Activated naive CD4-positive, alpha-beta T cell treated with anti-CD3 and anti-CD28 coated beads for 36 hours (primary cell): ENCODE results near the gene ANTXRL. TPM values are rescaled to one million over a fixed set of nuclear protein-coding genes. Genes with fewer than 3 reads are reported as not detected.
"Not testable (repeated sequence)": the region's sequence is repeated elsewhere in the genome, so short reads cannot be mapped to it uniquely, and the experiment has no call there.

Experiments
- CTCF ChIA-PET: fragments of 350-600 bp; sonication (Branson Sonifier 250); formaldehyde crosslinking; loops from one replicate; lab custom pipeline; 2021; ENCODE audit warnings: antibody characterized with exemption; lab: Charles Lee
- DNase-seq: peaks from one replicate; pipeline ENCODE4 v3.0.0-alpha.2; 2020
- H3K27ac Mint-ChIP-seq: one replicate; pipeline ENCODE4 v1.8.0; 2021; ENCODE audit warnings: mild to moderate bottlenecking, mixed read lengths
- H3K27me3 Mint-ChIP-seq: one replicate; pipeline ENCODE4 v1.8.0; 2021; ENCODE audit warnings: low read depth, mixed read lengths
- H3K36me3 Mint-ChIP-seq: one replicate; pipeline ENCODE4 v1.8.0; 2021; ENCODE audit warnings: low read depth, mixed read lengths
- H3K4me1 Mint-ChIP-seq: one replicate; pipeline ENCODE4 v1.8.0; 2021; ENCODE audit warnings: low read depth, mixed read lengths
- H3K4me3 Mint-ChIP-seq: one replicate; pipeline ENCODE4 v1.8.0; 2021; ENCODE audit warnings: mild to moderate bottlenecking, moderate library complexity, mixed read lengths
- H3K9me3 Mint-ChIP-seq: one replicate; pipeline ENCODE4 v1.8.0; 2021; ENCODE audit warnings: mixed read lengths
- intact Hi-C: fragments of 100-400 bp; cut with micrococcal nuclease; formaldehyde crosslinking; loops from one replicate; pipeline ENCODE4 v1.15.1; 2023
- total RNA-seq, 2 experiments: library from RNA; stranded (reverse); gene quantifications; one replicate each; pipeline ENCODE4 v1.2.3, GENCODE V29; 2021

ANTXRL gene
- total RNA-seq, 2 experiments from 2014 or later, result not detected

DNA sequence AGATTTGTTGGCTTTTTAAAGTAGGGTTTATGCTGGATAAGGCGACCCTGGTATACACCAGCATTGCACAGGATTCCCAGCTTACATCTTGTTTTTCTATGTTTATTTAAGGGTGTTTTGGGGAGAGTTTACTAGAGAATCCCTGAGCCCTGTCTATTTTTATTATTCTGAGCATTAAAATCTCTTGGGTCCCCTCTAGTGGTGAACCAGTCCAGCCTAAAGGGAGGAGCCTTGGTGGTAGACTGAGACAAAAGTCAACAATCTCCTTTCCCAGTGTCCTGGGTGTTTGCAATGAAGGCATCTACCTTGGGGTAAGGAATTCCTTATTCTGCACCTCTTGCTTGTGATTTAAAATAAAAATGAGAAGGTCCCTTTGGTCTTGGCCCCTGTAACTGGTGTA, 38.2 kb downstream of the ANTXRL start:
- CTCF ChIA-PET, result interaction anchor here (0.7 to 1.2 kb wide), 2 partner anchors 96 to 192 kb away, joined by 3 to 8 read pairs; no protein-coding TSS in a partner anchor
- intact Hi-C loops, result loop anchor here (1.0 to 5.0 kb wide), 2 partner anchors 52 to 98 kb away; no protein-coding TSS in a partner anchor
- Mint-ChIP-seq H3K9me3 (no peaks in the 10 kb centered on the region), H3K27ac (no peak overlapping the region), H3K4me1 (no peaks in the 10 kb centered on the region), H3K36me3 (no peaks in the 10 kb centered on the region), H3K4me3 (no peak overlapping the region), H3K27me3 (no peaks in the 10 kb centered on the region)
- DNase-seq, result no peak

DNA sequence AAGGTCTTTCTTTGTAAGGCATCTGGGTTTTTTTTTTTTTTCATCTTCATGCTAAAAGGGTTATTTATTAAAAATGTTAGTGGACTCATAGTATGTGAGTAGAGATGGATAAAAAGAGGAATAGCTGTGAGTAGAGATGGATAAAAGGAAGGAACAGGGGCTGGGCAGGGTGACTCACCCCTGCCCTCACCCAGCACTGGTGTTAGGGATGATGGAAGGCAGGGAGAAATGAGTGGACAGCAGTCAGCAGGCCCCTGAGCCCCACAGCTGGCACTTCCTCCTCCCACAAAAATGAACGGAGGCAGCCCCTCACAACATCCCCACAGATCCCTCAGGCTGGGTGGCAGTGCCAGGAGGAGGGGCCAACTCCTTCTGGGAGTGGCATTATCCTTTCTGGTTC, 39.3 kb downstream of the ANTXRL start:
- intact Hi-C loops, result loop anchor here (5.0 kb wide), 1 partner anchor 99 kb away; no protein-coding TSS in a partner anchor
- DNase-seq, result no peak
- no peaks in the 10 kb centered on the region for H3K4me1 Mint-ChIP-seq
- no peaks in the 10 kb centered on the region for H3K36me3 Mint-ChIP-seq
- no peak overlapping the region for H3K4me3 Mint-ChIP-seq
- H3K9me3 Mint-ChIP-seq, result no peaks in the 10 kb centered on the region
- no peak overlapping the region for H3K27ac Mint-ChIP-seq
- no peaks in the 10 kb centered on the region for H3K27me3 Mint-ChIP-seq
- CTCF ChIA-PET, result interaction anchor here (1.2 kb wide), 1 partner anchor 97 kb away, joined by 8 read pairs; no protein-coding TSS in a partner anchor

DNA sequence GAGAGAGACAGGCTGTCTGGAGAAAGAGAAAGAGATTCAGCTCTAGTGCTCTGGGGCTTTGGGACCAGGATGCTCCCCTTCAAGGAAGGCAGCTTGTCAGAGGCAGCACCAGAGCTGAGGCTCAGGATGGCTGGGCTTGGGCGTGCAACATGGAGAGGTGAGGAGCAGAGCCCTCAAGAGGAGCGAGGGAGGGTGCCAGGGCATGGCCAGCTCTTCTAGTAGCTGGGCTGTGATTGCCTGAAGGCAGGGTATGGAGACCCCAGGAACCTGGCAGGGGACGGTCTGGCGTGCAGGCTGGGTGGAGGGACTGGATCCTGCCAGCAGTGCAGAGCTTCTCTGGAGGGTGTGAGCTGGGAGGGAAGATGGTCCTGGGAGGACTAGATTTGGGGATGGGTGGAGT, 40.2 kb downstream of the ANTXRL start:
- H3K4me3 Mint-ChIP-seq, result no peak overlapping the region
- CTCF ChIA-PET, result no interaction called here
- intact Hi-C loops, result loop anchor here (5.0 kb wide), 1 partner anchor 100 kb away; no protein-coding TSS in a partner anchor

DNA sequence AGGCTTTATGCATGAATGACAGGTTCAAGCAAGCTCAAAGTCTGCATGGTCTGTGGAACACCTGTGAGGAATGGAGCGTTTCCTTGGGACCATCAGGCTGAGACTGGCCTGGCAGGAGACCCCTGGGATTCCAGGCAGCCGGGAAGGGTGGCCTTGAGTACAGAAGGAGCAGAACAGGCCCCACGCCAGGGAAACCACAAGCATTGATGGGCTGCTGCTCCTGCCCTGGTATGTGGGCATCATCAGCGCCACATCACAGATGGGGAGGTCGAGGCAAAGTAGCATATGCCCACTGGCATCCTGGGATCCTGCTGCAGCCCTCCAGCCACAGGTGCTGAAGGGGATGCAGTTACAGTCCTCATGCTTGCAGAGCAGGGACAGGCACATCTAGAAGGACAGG, 40.9 kb downstream of the ANTXRL start:
- intact Hi-C loops, result loop anchor here (5.0 kb wide), 1 partner anchor 100 kb away; no protein-coding TSS in a partner anchor
- CTCF ChIA-PET, result no interaction called here
- H3K36me3 Mint-ChIP-seq, result no peaks in the 10 kb centered on the region
- no peak overlapping the region for H3K27ac Mint-ChIP-seq
- H3K4me3 Mint-ChIP-seq, result no peak overlapping the region
- H3K9me3 Mint-ChIP-seq, result no peaks in the 10 kb centered on the region
- H3K4me1 Mint-ChIP-seq, result no peaks in the 10 kb centered on the region
- no peaks in the 10 kb centered on the region for H3K27me3 Mint-ChIP-seq
- no peak for DNase-seq

More for the DNA sequence above, 40.2 kb downstream of the ANTXRL start:
- DNase-seq, result no peak
- Mint-ChIP-seq H3K36me3 (no peaks in the 10 kb centered on the region), H3K4me1 (no peaks in the 10 kb centered on the region), H3K9me3 (no peaks in the 10 kb centered on the region), H3K27ac (no peak overlapping the region), H3K27me3 (no peaks in the 10 kb centered on the region)

DNA sequence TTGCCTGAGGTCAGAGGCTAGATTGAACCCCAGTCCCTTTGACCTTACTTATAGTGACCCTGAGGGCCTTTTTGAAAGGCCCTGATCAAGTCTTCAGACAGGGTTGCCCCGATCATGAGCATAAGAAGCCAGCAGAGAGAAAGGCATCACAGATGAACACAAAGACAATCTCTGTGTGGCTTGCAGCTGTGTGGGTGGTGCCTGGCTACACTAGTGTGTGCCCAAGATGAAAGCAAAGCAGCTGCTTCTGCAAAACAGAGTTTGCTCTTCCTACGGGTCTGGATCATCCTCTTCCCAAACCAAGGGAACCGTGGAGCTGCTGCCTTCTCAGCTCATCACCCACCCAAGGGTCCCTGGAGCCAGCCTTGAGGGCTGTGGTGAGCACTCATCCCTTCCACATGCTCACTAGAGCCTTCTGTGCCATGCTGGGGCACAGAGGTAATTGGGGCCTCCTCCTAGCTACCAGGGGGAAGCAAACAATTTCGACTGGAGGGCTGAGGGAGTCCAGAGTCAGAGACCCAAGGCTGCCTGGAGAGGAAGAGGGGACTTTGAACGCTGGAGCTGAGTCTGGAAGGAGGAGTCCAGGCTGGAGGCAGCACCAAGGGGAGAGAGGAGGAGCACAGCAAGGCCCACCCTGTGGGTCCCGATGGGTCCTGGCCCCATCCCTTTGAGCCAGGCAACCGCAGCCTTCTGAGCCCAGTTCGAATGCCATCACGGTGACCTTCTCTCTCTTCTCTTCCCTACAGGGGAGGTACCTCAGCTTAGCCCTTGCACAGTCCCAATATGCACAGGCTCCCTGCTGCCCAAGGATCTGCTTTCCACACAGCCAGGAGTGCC, 42.3 kb downstream of the ANTXRL start:
- no peaks in the 10 kb centered on the region for H3K36me3 Mint-ChIP-seq

DNA sequence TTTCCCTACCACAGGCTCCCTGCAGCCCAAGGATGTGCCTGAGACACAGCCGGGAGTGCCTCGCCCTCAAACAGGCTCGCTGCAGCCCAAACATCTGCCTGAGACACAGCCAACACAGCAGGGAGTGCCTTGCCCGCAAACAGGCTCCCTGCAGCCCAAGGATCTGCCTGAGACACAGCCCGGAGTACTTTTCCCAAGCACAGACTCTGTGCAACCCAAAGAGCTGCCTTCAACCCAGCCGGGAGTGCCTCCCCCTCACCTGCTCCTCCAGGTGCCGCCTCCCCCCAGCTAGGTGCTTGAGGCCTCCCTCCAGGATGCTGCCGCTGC, 42.9 kb downstream of the ANTXRL start:
- intact Hi-C loops, result loop anchor here (5.0 kb wide), 1 partner anchor 102 kb away; no protein-coding TSS in a partner anchor
- Mint-ChIP-seq H3K4me1 (no peaks in the 10 kb centered on the region), H3K36me3 (no peaks in the 10 kb centered on the region), H3K9me3 (no peaks in the 10 kb centered on the region), H3K27me3 (no peaks in the 10 kb centered on the region), H3K4me3 (no peak overlapping the region), H3K27ac (no peak overlapping the region)
- CTCF ChIA-PET, result no interaction called here
- no peak for DNase-seq

More for the DNA sequence above, 42.3 kb downstream of the ANTXRL start:
- Mint-ChIP-seq H3K27ac (no peak overlapping the region), H3K27me3 (no peaks in the 10 kb centered on the region), H3K4me3 (no peak overlapping the region), H3K9me3 (no peaks in the 10 kb centered on the region), H3K4me1 (no peaks in the 10 kb centered on the region)
- DNase-seq, result no peak
- intact Hi-C loops, result loop anchor here (5.0 kb wide), 1 partner anchor 102 kb away; no protein-coding TSS in a partner anchor
- CTCF ChIA-PET, result no interaction called here

DNA sequence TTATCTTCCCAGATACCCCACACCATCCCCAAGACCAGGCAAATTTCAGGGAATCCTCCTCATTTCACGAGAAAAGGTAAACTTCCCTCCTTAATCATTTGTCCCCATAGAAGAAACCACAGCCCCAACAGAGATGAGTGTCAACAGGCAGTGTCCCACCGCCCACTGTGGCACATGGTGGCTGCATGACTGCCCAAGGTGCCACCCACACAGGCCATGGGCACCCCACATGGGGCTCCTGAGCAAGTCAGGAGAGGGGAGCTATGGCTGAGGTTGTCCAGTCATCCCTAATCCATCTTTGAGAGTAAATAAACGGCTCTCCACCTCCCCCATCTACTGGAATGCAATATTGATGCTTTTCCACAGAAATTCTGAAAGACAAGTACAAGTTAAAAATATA, 44.1 kb downstream of the ANTXRL start:
- intact Hi-C loops, result no loop called here
- no peaks in the 10 kb centered on the region for H3K4me1 Mint-ChIP-seq
- no peak overlapping the region for H3K4me3 Mint-ChIP-seq
- no peak overlapping the region for H3K27ac Mint-ChIP-seq
- H3K9me3 Mint-ChIP-seq, result no peaks in the 10 kb centered on the region
- H3K36me3 Mint-ChIP-seq, result no peaks in the 10 kb centered on the region
- CTCF ChIA-PET, result no interaction called here
- no peak for DNase-seq
- H3K27me3 Mint-ChIP-seq, result no peaks in the 10 kb centered on the region

DNA sequence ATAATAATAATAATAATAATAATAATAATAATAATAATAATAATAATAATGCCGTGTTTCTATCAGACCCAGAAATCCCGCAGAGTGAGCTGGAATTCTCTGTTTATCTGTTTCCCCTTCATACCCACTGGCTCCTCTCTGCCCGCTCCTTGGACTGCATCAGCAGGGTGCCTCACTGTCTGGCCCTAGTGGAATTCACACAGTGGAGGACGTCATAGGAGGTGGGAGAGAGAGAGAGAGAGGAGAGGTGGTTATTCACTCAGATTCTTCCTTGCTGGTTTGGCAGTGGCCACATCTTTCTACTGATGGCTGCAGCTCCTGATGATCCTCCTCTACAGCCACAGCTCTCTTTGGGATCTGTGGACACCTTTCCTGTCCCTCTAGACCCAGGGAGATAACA, 78.7 kb downstream of the ANTXRL start:
- H3K27me3 Mint-ChIP-seq, H3K27ac Mint-ChIP-seq, H3K4me3 Mint-ChIP-seq, CTCF ChIA-PET, H3K36me3 Mint-ChIP-seq, intact Hi-C loops, H3K4me1 Mint-ChIP-seq, H3K9me3 Mint-ChIP-seq, DNase-seq: not testable (repeated sequence)

DNA sequence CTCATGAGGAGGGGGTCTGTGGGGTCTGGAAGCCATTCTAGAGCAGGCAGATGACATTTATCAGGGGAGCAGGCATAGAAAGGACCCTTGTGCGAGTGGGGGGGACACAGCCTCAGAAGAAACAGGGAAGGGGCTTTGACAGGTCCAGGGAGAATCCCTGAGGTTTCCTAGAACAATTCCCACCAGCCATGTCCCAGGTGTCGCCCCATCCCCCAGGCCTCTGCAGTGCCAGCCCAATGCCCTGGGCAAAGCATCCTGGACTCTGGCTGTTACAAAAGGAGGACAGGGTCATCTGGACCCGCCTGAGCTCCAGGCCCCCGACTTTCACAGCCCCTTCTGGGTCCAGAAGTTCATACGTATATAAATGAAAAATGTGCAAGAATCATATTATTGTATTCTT, 80.4 kb downstream of the ANTXRL start:
- intact Hi-C loops, H3K36me3 Mint-ChIP-seq, H3K4me3 Mint-ChIP-seq, H3K27ac Mint-ChIP-seq, H3K4me1 Mint-ChIP-seq, DNase-seq, H3K27me3 Mint-ChIP-seq, CTCF ChIA-PET, H3K9me3 Mint-ChIP-seq: not testable (repeated sequence)

DNA sequence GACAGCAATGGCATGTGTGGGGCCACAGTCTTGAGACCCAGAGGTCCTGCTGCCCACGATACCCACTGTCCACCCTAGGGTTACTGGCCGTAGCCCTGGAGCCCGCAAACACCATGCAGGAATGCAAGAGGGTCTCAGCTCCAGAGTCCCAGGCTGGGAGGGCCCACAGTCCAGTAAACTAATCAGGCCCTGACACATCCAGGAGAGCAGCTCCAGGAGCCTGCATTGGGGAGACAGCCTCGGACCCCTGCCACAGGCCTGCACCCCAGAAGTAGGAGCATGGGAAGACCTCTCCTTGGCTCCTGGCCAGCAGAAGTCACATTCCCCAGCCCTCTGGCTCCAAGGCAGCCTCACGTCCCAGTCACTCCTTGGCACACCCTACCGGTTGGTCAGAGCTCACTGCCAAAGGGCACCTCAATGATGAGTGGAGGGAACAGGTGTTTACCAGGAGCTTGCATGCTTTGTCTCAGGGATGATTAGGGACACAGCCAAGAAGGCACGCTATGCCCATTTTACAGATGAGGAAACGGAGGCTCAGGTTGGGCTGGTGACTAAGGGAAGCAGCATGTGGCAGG, 81.0 kb downstream of the ANTXRL start:
- H3K9me3 Mint-ChIP-seq, H3K4me1 Mint-ChIP-seq, DNase-seq, H3K27ac Mint-ChIP-seq, H3K36me3 Mint-ChIP-seq, intact Hi-C loops, H3K4me3 Mint-ChIP-seq, CTCF ChIA-PET, H3K27me3 Mint-ChIP-seq: not testable (repeated sequence)

DNA sequence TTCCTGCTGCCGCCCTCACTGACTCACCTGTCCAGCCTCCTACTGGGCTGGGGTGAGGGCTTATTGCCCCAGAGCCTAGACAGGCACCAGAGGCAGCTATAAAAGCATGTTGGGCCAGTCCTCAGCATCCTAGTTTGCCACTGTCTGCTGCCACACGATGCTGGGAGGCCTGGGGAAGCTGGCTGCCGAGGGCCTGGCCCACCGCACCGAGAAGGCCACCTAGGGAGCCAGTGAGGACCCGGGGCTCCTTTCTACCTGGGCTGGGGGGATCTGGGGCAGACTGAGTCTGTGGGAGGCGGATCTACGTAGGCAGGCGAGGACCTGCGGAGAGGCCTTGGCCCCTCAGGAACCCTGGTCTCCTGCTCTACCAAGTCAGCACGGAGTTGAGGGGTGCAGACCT, 82.2 kb downstream of the ANTXRL start:
- H3K36me3 Mint-ChIP-seq, H3K27me3 Mint-ChIP-seq, H3K4me3 Mint-ChIP-seq, H3K27ac Mint-ChIP-seq, DNase-seq, CTCF ChIA-PET, H3K4me1 Mint-ChIP-seq, H3K9me3 Mint-ChIP-seq, intact Hi-C loops: not testable (repeated sequence)

DNA sequence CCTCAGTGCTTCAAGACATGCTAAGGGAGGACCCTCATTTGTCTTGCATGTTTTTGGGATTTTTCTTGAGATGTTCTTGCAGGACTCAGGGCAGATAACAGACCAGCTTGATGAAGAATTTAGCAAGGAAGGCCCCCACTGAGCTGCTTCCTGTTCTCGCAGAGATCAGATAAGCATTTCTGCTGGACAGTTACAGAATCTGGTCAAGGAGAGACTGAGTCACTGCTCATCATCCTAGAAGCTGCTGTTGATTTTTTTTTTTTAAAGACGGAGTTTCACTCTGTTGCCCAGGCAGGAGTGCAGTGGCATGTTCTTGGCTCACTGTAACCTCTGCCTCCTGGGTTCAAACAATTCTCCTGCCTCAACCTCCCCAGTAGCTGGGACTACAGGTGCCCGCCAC, 87.6 kb downstream of the ANTXRL start:
- H3K27me3 Mint-ChIP-seq, H3K36me3 Mint-ChIP-seq, H3K9me3 Mint-ChIP-seq, intact Hi-C loops, CTCF ChIA-PET, H3K27ac Mint-ChIP-seq, DNase-seq, H3K4me1 Mint-ChIP-seq, H3K4me3 Mint-ChIP-seq: not testable (repeated sequence)

DNA sequence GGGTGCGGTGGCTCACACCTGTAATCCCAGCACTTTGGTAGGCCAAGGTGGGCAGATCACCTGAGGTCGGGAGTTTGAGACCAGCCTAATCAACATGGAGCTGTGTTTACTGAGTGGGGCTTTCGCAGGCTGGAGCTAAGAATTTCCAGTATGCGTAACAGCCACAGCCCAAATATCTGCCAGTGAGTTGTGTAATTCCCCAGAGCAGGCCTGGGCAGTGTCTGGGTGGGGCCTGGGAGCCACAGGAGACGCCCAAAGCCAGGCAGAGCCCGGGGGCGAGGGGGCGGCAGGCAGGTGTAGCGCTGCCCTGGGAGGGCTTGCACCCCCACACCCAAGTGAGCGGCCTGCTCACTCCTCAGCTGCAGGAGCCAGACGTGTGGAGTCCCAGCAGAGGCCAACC, 88.6 kb downstream of the ANTXRL start, which contains the start of gene ANXA8L1:
ANXA8L1 (plus strand) TSS at position 371 of the 400 bp plus-strand sequence. CDS start 76 bp downstream, outside the sequence.
- H3K36me3 Mint-ChIP-seq, CTCF ChIA-PET, H3K4me3 Mint-ChIP-seq, H3K27ac Mint-ChIP-seq, H3K27me3 Mint-ChIP-seq, DNase-seq, H3K9me3 Mint-ChIP-seq, H3K4me1 Mint-ChIP-seq, intact Hi-C loops: not testable (repeated sequence)
